DMS114 treated with DMSO at 0.1 percent for 48 hours (cell line): ENCODE results near the gene DEGS1.
A peak's percentile ranks its signal among the peaks of the same experiment; 100 is the strongest.

Source experiments
- DNase-seq: peaks from one replicate; lab custom pipeline; 2025; ENCODE audit not compliant: unreplicated experiment; lab: John Stamatoyannopoulos, UW

The DEGS1 gene

DNA sequence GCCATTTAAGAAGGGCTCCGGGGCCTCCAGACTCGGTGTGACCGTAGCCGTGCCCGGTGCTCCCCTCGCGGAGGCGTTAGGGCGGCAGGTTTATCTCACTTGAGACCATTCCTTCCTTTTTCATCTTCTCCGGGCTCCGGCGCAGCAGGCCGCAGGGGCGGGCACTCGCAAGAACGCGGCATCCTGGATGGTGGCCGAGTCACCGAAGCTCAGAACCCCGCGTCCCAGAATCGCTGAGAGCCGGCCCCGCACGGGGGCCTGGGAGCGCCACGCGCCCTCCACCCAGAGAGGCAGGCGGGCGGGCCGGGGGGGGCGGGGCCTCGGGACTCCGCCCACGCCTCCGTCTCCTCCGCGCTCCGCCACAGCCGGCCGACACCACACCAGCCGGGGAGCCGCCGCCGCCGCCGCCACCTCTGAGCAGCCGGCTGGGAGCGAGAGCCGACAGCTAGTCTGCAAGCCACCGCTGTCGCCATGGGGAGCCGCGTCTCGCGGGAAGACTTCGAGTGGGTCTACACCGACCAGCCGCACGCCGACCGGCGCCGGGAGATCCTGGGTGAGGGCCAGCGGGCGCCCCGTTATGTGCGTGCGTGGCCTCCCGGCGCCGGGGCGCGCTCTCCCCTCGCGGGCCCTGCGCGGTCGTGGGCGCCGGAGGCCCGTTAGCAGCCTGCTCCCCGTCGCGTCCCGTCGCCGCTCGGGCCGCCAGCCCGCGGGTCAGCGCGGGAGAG is at the start of gene DEGS1:
Gene DEGS1 (plus strand): TSS at position 375 of the 725 bp plus-strand sequence. CDS start 97 bp downstream, at position 472.
- peak; percentile 73 for DNase-seq

DNA sequence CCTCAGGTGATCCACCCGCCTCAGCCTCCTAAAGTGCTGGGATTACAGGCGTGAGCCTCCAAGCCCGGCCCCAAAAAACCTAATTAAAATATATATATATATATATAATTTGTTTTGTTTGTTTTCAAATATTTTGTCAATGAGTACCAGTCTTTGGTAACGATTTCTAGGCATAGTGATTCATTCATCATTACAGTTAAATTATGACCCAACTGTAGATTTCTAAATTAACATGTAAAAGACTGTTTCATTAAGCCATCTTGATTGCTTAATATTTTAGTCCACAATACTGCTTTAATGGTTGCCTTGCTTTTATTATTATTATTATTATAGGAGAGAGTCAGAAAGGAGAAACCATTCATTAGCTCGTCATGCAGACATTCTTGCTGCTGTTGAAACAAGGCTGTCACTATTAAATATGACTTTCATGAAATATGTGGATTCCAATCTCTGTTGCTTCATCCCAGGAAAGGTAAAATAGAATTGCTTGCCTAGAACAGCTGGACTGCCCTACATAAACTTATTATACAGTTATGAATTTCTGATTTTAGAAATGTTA is 49.2 kb upstream of the DEGS1 start:
- DNase-seq: no peak

DNA sequence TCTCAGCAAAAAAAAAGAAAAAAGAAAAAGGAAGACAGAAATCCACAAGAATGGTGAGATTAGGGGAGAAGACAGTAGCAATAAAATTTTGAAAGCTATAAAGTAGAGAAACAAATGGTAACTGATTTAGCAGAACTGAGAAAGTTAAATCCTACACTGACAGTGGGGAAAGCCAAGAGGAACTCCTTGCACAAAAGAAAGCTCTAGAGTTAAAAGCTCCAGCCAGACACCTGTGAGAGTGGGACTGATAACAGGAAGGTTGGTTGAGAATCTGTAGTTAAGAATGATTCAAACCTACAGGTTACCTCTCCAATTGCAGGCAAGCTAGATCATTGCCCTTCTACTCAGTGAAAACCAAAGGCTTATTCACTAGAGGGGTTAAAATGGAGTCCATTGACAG is 45.5 kb upstream of the DEGS1 start:
- no peak for DNase-seq

DNA sequence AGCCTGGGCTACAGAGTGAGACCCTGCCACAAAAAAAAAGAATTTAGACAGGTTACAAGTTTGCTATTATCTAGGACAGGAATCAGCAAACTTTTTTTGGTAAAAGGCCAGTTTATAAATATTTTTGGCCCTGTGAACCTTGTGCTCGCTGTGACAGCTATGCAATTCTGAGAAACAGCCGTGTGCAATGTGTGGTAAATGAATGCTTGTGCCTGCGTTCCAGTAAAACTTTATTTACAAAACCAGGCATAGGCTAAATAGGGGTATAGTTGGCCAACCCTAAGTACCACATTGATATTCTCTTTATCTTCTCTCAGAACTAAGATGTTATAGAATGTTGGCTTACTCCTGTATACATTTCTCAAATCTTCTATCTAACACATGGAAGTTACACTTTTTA is 44.8 kb upstream of the DEGS1 start:
- DNase-seq: no peak

DNA sequence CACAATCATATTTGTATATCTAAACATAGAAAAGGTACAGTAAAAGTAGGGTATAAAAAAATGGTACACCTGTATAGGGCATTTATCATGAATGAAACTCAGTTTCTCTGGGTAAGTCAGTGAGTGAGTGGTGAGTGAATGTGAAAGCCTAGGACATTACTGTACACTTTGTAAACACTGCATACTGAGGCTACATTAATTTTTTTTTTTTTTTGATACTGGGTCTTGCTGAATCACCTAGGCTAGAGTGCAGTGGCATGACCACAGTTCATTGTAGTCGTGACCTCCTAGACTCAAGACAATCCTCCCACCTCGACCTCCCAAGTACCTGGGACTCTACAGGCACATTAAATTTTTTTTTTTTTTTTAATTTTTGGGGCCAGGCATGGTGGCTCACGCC is 41.3 kb upstream of the DEGS1 start:
- DNase-seq: no peak

DNA sequence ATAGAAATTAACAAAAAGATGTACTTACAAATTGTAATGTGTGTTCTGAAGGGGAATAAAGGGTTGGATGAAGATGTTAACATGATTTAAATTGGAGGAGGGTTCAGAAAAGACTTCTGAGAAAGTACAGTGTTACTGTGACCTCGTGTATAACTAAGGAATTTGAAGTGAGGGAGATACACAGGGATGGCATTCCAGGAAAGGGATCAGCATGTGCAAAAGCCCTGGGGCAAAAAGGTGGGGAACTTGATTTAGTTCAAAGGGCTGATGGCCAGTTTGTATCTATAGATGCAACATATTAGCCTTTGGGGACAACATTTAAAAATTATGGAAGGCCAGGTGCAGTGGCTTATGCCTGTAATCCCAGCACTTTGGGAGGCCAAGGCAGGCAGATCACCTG is 33.3 kb upstream of the DEGS1 start:
- no peak for DNase-seq

DNA sequence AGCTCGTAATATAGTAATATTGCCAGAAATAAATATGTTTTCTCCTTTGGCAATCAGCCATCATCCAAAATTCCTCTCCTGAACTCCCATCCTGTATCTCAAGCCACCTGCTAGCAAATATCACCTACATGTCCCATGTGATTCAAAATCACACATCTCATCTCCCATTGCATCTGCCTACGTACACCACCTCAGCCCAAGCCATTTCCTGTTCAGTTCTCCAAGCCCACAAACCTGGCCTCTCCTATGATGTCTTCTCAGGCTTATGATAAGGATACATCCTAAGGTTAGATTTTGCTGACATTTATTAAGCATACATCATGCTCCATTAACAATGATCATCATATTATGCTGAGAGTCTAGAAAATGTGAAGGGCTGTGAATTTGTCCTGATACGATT is 31.9 kb upstream of the DEGS1 start:
- no peak for DNase-seq

DNA sequence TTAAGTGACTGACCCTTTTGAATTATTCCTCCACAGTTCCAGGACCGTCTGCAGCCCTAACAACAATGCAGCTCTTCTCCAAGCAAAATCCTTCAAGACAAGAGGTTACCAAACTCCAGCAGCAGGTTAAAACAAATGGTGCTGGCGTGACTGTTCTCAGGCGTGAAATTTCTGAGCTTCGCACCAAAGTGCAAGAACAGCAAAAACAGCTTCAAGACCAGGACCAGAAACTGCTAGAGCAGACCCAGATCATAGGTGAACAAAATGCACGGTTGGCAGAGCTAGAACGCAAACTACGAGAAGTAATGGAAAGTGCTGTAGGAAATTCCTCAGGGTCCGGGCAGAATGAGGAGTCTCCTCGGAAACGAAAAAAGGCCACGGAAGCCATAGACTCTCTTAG is 25.7 kb upstream of the DEGS1 start:
- DNase-seq: no peak

DNA sequence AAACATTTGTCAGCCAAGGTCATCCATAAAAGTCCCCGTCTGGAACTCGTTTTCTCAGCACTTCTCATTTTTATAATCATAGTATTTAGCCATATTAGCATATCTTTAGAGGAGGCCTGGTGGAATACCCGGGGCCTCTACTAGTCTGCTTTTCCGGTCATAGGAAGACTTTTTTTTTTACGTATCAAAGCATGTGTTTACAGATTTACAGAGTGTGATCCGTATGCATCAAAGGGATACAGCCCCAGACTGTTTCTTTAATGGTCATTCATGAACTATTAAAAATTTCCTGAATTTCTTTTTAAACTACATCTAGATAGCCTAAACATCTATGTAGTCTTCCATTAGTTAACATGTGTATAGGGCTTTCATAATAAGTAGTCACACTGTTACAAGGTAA is 23.5 kb upstream of the DEGS1 start:
- DNase-seq: no peak

DNA sequence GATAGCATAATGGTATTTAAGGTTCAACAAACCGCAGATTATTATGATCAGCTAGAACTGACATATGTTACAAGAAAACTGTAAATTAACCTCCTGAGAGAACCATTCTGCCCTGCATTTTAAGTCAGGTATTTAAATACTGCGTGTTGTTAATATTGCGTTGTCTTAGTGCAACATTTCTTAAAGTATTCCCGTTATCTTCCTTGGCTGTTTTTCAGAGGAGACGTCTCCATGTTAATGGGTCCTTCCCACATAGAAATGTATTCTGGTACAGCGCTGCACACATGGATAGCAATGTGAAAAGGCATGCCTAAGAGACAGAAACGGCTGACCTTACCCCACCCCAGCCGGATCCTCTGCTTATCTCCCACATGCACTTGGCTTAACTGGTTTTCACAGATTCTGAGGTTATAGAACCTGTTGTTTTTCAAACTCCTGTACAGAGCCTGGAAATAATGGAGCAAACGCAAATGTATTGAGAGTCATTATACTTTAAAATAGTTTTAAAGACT is 22.8 kb upstream of the DEGS1 start:
- DNase-seq: no peak

DNA sequence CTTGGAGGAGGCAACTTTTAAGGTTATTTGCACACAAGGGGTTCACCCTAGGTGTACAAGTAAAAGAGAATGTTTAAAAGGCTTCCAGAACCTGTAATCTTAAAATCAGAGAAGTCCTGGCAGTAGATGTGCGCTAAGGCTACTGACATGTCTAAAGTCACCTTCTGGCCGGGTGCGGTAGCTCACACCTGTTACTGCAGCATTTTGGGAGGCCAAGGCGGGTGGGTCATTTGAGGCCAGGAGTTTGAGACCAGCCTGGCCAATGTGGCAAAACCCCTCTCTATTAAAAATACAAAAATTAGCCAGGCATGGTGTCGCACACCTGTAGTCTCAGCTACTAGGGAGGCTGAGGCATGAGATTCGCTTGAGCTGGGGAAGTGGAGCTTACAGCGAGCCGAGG is 20.3 kb upstream of the DEGS1 start:
- no peak for DNase-seq

DNA sequence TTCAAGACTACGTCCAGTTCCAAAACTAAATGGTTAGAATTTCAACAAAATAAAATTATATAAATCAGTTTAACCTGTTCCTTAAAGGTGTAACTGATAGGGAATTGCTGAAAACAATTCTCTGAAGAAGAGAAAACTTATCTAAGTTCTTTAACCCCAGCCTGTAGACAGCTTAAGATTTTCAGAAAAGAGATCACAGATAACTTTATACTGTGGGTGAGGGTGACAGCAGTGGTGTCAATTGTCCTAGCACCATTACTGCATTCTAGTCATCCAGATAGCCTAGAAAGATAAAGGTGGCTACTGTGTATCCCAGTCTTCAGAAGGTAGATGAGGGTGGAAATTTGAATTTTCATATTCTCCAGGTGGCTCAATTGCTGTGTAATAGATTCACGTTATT is 19.7 kb upstream of the DEGS1 start:
- no peak for DNase-seq

DNA sequence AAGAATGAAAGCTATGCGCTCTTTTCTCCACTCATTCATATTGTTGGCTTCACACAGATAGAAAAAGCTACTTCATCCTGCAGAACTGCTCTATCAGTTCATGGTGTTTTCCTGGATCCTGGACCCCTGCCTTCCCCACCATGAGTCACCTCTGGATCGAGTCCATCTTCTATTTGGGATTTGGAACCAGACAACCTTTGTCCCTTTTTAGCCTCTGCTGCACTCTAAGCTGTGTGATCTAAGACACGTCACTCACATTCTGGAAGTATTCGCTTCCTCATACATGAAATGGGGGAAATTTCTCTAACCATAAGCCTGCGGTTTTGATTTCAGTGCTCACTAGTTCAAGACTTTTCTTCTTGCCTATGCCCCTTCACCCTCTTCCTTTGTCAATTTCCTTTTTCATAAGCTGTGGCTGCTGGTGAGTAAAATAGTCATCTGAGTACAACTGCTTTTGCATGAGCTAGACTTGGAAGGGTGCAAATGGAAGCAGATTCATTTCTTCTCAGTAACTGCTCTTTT is 14.1 kb upstream of the DEGS1 start:
- no peak for DNase-seq

DNA sequence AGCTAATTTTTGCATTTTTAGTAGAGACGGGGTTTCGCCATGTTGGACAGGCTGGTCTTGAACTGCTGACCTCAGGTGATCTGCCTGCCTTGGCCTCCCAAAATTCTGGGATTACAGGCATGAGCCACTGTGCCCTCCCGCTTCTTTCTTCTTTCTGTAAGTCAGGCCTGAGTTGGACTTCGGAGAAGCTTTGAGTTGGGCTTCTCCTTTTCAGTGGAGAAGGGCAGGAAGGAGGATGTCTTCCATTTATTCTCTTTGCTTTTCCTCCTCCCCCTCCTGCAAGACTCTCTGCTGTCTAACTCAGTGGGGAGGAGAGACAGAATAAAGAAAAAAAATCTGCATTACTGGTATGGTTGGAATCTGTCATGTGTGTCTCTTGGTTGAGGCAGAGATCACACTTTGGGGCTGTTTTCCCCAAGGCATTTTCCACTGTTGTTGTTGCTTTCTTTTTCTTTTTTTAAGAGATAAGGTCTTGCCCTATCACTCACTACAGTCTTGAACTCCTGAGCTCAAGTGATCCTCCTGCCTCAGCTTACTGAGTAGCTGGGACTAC is 13.2 kb upstream of the DEGS1 start:
- no peak for DNase-seq

DNA sequence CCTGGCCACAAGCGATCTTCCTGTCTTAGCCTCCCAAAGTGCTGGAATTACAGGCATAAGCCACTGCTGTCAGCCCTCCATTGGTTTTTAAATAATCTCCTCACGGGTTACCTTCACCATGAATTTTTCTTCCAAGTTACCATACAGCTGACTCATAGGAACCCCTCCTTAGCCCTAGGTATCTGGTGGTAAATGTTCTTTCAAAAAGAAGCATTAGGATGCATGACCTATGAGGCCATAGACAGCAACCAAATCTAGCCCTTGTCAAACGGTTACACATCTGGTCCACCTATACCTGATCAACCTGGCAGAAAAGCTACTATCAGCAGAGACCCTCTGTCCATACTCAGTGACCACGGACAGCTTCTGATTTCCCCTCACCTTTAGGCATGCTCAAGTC is 12.7 kb upstream of the DEGS1 start:
- DNase-seq: no peak

DNA sequence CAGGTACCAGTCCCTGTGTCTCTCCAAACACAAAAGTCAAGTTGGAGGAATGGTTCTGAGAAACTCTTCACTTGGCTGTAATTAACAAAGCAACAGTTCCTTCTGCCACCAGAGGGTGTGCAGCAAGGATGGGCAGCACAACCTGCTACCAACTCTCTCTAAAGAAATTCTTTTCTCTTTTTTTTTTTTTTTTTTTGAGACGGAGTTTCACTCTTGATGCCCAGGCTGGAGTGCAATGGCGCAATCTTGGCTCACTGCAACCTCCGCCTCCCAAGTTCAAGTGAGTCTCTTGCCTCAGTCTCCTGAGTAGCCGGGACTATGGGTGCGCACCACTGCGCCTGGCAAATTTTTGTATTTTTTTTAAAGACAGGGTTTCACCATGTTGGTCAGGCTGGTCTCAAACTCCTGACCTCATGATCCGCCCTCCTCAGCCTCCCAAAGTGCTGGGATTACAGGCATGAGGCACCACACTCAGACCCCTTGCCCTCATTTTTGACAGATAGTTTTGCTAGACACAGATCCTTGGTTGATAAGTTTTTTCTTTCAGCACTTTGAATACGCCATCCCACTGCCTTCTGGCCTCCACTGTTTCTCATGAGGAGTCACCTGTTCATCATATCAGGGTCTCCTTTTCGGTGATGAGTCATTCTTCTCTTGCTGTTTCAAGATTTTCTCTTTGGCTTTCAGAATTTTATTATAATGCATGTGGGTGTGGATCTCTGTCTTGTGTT is 12.1 kb upstream of the DEGS1 start:
- DNase-seq: no peak

DNA sequence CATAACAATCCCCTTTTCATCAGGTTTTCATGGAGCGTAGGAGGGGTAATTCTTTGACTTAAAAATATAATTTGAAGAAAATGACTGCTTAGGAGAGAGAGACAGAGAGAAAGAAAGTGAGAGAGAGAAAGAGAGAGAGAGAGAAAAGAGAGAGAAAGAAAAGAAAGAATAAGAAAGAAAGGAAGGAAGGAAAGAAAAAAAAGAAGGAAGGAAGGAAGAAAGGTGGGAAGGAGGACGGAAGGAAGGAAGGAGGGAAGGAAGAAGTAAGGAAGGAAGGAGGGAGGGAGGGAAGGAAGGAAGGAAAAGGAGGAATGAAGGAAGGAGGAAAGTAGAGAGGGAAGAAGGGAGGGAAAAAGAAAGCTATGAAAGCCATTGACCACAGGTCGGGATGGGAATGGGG is 10.8 kb upstream of the DEGS1 start:
- DNase-seq: no peak

DNA sequence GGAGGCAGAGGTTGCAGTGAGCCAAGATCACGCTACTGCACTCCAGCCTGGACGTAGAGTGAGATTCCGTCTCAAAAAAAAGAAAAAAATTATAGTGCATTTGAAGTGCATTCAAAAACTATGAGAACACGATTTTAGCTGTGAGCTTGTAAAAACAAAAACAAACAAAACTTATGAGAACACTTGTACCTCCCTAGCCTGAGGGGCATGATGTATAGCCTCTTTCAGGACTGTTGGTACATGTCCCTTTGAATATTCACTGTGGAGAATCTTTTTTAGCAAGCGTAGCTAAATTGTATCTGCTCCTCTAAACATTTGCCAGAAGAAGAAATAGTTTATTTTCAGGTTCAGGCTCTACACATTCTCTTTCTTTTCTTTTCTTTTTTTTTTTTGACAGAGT is 9.5 kb upstream of the DEGS1 start:
- DNase-seq: no peak

DNA sequence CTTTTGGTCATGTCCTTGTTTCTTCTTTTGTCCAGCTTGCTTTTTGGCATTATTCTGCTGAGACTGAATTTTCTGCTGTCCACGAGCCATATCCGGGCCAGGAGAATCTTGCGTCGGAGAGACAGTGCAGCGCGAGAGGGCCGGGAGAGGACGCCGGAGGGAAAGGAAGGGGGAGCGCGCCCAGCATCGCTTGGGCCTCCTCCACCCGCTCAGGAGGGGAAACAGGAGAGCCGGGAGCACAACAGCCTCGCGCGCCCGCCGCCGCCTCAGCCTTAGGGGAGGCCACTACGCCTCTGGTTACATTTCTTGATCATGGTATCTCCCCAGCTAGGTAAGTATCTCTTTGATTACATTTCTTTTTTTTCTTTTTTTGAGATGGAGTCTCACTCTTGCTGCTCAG is 7.4 kb upstream of the DEGS1 start:
- DNase-seq: no peak

DNA sequence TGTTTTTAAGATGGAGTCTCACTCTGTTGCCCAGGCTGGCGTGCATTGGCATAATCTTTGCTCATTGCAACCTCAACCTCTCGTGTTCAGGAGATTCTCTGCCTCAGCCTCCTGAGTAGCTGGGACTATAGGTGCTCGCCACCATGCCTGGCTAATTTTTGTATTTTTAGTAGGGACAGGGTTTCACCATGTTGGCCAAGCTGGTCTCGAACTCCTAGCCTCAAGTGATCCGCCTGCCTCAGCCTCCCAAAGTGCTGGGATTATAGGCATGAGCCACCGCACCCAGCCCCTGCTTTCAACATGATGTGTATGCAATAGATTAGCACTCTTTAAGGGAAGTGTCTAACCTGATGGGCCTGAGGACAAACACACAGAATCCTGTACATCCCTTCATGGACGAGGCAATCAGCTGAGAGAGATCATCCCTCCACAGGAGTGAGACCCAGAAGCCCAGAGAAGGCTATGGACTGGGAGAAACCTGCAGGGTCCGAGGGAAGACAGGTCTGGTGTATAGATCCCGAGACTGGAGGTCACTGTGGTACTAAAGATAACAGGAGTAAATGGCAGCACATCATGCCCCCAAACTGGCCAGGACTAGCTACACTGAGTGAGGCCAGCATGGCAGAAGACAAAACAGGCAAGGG is 5.6 kb upstream of the DEGS1 start:
- DNase-seq: no peak

DNA sequence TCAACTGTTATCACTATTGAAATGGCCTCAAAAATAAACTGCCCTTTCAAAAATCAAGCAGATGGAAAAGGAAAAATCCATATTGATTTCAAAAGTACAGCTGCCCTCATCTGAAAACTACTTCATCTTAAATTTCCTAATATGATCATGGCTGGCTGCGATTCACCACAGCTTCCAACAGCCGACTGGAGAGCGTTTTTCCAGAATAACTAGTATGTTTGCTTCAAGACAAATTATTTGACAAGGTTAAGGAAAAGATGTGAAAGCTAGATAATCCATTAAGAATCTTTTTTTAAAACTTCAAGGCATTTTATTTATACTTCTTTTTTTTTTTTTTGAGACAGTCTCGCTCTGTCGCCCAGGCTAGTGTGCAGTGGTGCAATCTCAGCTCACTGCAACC is 4.1 kb upstream of the DEGS1 start:
- DNase-seq: no peak
